ENCODE measurements around the gene TOX2.

The TOX2 gene

DNA sequence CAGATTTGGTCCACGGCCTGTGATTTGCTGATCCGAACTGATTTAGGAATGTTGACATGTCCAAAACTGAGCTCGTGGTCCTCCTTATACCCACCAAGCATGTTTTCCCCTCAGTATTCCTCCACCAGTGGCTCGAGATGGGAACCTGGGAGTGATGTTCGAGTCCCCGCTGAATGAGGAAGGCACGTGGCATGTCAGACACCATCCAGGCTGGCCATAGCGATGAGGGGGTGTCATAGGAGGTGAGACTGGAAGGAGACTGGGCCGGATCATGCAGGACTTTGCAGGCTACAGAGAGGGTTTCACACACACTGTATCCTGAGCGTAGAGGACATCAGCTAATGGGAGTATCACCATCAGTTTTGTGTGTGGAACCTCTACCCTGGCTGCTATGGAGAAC lies 78.2 kb downstream of the TOX2 start:
- Histone ChIP-seq H3K4me3 (ENCODE audit: low read depth in 1 of 2, low read length in 2 of 2) (no peak overlapping the region), H3K36me3 (ENCODE audit: control insufficient read depth in 1 of 2, insufficient read depth in 2 of 2, low read length in 2 of 2) (no peaks in the 10 kb centered on the region), H3K27me3 (ENCODE audit: control insufficient read depth in 1 of 2, insufficient read depth in 2 of 2, low read length in 2 of 2) (no peaks in the 10 kb centered on the region), H3K27ac (ENCODE audit: low read depth, low read length) (no peak overlapping the region), H3K4me1 (ENCODE audit: control insufficient read depth in 1 of 2, insufficient read depth in 2 of 2, low read length in 2 of 2) (peaks cover 0 to 3% of the 10 kb centered on the region in 2 donors), H3K9ac (ENCODE audit: low read depth in 1 of 2, low read length in 2 of 2) (no peak overlapping the region), H3K9me3 (ENCODE audit: control insufficient read depth in 1 of 2, low read length in 2 of 2) (peaks cover 0 to 2% of the 10 kb centered on the region in 2 donors)

DNA sequence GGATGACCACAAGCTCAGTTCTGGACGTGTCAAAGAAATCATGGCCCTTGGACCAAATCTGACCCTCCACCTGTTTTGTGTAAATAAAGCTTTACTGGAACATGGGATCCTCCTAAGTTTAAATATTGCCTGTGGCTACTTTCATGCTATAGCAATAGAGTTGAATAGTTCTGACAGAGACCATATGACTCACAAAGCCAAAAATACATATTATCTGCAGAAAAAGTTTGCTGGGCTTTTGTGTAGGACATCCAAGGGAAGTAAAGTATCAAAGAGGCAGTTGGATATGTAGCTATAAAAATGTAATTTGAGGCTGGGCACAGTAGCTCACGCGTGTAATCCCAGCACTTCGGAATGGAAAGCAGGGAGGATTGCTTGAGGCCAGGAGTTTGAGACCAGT lies 78.9 kb downstream of the TOX2 start:
- H3K27me3 ChIP-seq (ENCODE audit: control insufficient read depth in 1 of 2, insufficient read depth in 2 of 2, low read length in 2 of 2), result no peaks in the 10 kb centered on the region
- H3K4me3 ChIP-seq (ENCODE audit: low read depth in 1 of 2, low read length in 2 of 2), result no peak overlapping the region
- peaks cover 0 to 2% of the 10 kb centered on the region in 2 donors for H3K9me3 ChIP-seq (ENCODE audit: control insufficient read depth in 1 of 2, low read length in 2 of 2)
- no peaks in the 10 kb centered on the region for H3K4me1 ChIP-seq (ENCODE audit: control insufficient read depth in 1 of 2, insufficient read depth in 2 of 2, low read length in 2 of 2)
- H3K36me3 ChIP-seq (ENCODE audit: control insufficient read depth in 1 of 2, insufficient read depth in 2 of 2, low read length in 2 of 2), result no peaks in the 10 kb centered on the region
- H3K9ac ChIP-seq (ENCODE audit: low read depth in 1 of 2, low read length in 2 of 2), result no peak overlapping the region
- no peak overlapping the region for H3K27ac ChIP-seq (ENCODE audit: low read depth, low read length)

DNA sequence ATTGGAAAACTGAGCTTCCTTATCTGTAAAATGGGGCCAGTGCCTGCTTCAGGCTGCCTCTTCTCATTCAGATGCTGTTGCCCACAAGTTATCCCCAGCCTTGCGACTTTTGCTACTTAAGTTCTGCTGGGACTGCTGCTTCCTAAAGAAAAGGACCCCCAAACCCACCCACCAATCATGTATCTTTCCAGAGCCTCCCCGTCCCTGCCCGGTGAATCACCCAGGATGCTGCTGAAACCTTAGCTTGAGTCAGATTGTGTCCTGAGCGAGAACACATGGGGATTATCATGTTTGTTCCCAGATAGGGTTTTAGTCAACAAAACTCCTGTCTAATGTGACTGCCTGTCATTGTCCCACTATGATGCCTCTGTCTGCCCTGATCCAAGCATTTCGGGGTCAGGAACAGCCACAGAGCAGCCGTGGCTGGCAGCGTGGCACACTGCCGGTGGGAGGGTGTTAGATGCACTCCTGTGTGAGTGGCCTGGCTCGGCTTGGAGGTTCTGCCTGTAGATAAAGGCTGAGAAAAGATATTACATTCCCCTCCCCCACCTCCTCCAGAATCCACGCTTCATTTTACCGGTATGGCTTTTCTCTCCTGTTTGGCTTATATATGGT lies 79.9 kb downstream of the TOX2 start:
- Histone ChIP-seq H3K36me3 (ENCODE audit: control insufficient read depth in 1 of 2, insufficient read depth in 2 of 2, low read length in 2 of 2) (no peaks in the 10 kb centered on the region), H3K4me3 (ENCODE audit: low read depth in 1 of 2, low read length in 2 of 2) (no peak overlapping the region), H3K4me1 (ENCODE audit: control insufficient read depth in 1 of 2, insufficient read depth in 2 of 2, low read length in 2 of 2) (no peaks in the 10 kb centered on the region), H3K27ac (ENCODE audit: low read depth, low read length) (no peak overlapping the region), H3K9me3 (ENCODE audit: control insufficient read depth in 1 of 2, low read length in 2 of 2) (peaks cover 0 to 2% of the 10 kb centered on the region in 2 donors), H3K9ac (ENCODE audit: low read depth in 1 of 2, low read length in 2 of 2) (no peak overlapping the region), H3K27me3 (ENCODE audit: control insufficient read depth in 1 of 2, insufficient read depth in 2 of 2, low read length in 2 of 2) (no peaks in the 10 kb centered on the region)

DNA sequence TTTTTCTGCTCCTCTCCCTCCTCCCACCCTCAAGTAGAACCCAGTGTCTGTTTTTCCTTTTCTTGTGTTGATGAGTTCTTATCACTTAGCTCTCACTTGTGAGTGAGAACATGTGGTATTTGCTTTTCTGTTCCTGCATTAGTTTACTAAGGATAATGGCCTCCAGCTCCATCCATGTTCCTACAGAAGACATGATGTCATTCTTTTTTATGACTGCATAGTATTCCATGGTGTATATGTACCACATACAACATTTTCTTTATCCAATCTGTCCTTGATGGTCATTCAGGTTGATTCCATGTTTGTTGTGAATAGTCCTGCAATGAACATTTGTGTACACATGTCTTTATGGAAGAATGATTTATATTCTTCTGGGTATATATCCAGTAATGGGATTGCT lies 81.0 kb downstream of the TOX2 start:
- H3K4me1 ChIP-seq (ENCODE audit: control insufficient read depth in 1 of 2, insufficient read depth in 2 of 2, low read length in 2 of 2), result no peaks in the 10 kb centered on the region

DNA sequence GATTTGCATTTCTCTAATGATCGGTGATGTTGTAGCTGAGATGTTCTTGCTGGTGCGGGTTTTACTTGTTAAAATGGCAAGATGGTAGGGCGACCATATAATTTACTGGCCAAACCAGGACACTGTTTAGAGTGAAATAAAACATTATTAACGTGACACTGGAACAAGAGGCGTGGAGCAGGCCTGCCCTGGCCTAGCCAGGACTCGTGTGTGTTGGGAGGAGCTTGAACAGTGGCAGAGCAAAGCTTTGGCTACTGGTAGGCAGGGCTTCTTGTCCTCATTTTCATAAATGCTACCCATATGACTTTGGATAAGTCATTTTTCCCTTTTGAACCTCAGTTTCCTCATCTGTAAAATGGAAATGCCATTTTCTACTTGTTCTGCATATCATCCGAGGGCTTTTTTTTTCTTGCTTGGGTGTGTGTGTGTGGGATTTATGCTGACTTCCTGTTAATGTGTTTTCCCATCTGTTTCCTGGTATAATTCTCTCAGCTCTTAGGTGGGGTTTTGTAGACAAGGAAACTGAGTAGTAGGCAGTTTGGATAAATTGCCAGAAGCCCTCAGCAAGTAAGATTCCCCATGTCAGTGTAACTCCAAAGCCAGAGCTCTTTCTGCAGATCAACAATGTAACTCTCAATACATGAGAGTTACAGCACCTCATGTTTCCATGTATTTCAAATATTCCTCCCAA lies 81.7 kb downstream of the TOX2 start:
- Histone ChIP-seq H3K4me1 (ENCODE audit: control insufficient read depth in 1 of 2, insufficient read depth in 2 of 2, low read length in 2 of 2) (no peaks in the 10 kb centered on the region), H3K4me3 (ENCODE audit: low read depth in 1 of 2, low read length in 2 of 2) (no peak overlapping the region), H3K9me3 (ENCODE audit: control insufficient read depth in 1 of 2, low read length in 2 of 2) (no peaks in the 10 kb centered on the region), H3K27ac (ENCODE audit: low read depth, low read length) (no peak overlapping the region), H3K9ac (ENCODE audit: low read depth in 1 of 2, low read length in 2 of 2) (no peak overlapping the region), H3K36me3 (ENCODE audit: control insufficient read depth in 1 of 2, insufficient read depth in 2 of 2, low read length in 2 of 2) (no peaks in the 10 kb centered on the region), H3K27me3 (ENCODE audit: control insufficient read depth in 1 of 2, insufficient read depth in 2 of 2, low read length in 2 of 2) (no peaks in the 10 kb centered on the region)

More for the DNA sequence above, 81.0 kb downstream of the TOX2 start:
- Histone ChIP-seq H3K27ac (ENCODE audit: low read depth, low read length) (no peak overlapping the region), H3K27me3 (ENCODE audit: control insufficient read depth in 1 of 2, insufficient read depth in 2 of 2, low read length in 2 of 2) (no peaks in the 10 kb centered on the region), H3K9ac (ENCODE audit: low read depth in 1 of 2, low read length in 2 of 2) (no peak overlapping the region), H3K9me3 (ENCODE audit: control insufficient read depth in 1 of 2, low read length in 2 of 2) (no peaks in the 10 kb centered on the region), H3K4me3 (ENCODE audit: low read depth in 1 of 2, low read length in 2 of 2) (no peak overlapping the region), H3K36me3 (ENCODE audit: control insufficient read depth in 1 of 2, insufficient read depth in 2 of 2, low read length in 2 of 2) (no peaks in the 10 kb centered on the region)

DNA sequence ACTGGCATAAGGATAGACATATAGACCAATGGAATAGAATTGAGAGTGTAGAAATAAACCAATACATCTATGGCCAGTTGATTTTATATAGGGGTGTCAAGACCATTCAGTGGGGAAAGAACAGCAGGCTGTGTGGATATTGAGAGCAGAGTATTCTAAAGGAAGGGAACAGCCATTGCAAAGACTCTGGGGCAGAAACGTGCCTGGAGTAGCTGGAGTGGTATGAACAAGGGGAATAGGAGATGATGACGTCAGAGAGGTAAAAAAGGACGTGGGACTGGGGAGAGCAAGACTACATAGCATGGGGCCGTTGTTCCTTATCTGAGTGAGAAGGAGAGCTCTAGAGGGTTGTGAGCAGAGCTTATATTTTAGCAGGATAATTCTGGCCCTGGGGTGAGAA lies 85.2 kb downstream of the TOX2 start:
- Histone ChIP-seq H3K36me3 (ENCODE audit: control insufficient read depth in 1 of 2, insufficient read depth in 2 of 2, low read length in 2 of 2) (no peaks in the 10 kb centered on the region), H3K27ac (ENCODE audit: low read depth, low read length) (no peak overlapping the region), H3K9me3 (ENCODE audit: control insufficient read depth in 1 of 2, low read length in 2 of 2) (no peaks in the 10 kb centered on the region), H3K4me3 (ENCODE audit: low read depth in 1 of 2, low read length in 2 of 2) (no peak overlapping the region), H3K9ac (ENCODE audit: low read depth in 1 of 2, low read length in 2 of 2) (no peak overlapping the region), H3K4me1 (ENCODE audit: control insufficient read depth in 1 of 2, insufficient read depth in 2 of 2, low read length in 2 of 2) (no peaks in the 10 kb centered on the region), H3K27me3 (ENCODE audit: control insufficient read depth in 1 of 2, insufficient read depth in 2 of 2, low read length in 2 of 2) (no peaks in the 10 kb centered on the region)

DNA sequence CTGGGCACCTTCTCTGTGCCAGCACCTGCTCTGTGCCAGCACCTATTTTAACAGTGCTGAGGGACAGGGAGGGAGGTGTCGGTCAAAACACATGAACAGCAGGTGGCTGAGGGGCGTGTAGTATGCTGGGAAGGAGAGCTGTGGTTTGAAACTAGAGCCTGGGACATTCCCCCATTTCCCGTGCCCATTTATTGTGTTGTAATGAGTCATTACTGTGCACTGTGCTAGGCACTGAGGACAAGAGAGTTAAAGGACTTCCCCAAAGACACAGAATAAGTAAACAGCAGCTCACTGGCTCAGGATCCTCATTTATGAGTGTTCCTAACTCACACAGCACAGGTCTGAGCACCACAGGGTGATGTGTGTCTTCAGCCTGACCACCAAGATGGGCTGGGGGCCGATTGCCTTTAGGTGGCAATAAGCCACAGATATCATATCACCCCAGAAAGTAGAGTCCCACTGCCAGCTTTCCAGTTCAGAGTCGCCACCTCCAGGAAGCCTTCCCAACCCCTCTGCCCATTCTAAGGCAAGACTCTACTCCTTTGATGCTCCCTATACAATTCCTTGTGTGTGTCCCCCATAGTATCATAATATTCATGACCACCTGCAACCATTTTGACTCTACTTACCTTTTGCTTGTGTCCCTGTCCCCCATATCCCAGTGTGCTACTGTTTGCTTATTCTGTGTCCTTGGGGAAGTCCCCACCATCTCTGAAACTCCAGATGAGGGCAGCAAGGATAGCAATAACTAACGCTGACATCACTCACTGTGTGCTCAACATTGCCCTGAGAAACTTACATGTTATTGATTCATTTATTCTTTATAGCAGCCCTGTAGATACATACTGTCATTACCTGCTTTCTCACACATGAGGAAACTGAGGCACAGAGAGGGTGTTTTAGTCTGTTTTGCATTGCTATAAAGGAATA lies 87.3 kb downstream of the TOX2 start:
- no peak overlapping the region for H3K27ac ChIP-seq (ENCODE audit: low read depth, low read length)
- H3K27me3 ChIP-seq (ENCODE audit: control insufficient read depth in 1 of 2, insufficient read depth in 2 of 2, low read length in 2 of 2), result no peaks in the 10 kb centered on the region
- no peaks in the 10 kb centered on the region for H3K9me3 ChIP-seq (ENCODE audit: control insufficient read depth in 1 of 2, low read length in 2 of 2)
- no peak overlapping the region for H3K4me3 ChIP-seq (ENCODE audit: low read depth in 1 of 2, low read length in 2 of 2)
- H3K9ac ChIP-seq (ENCODE audit: low read depth in 1 of 2, low read length in 2 of 2), result no peak overlapping the region
- H3K4me1 ChIP-seq (ENCODE audit: control insufficient read depth in 1 of 2, insufficient read depth in 2 of 2, low read length in 2 of 2), result no peaks in the 10 kb centered on the region
- H3K36me3 ChIP-seq (ENCODE audit: control insufficient read depth in 1 of 2, insufficient read depth in 2 of 2, low read length in 2 of 2), result no peaks in the 10 kb centered on the region

DNA sequence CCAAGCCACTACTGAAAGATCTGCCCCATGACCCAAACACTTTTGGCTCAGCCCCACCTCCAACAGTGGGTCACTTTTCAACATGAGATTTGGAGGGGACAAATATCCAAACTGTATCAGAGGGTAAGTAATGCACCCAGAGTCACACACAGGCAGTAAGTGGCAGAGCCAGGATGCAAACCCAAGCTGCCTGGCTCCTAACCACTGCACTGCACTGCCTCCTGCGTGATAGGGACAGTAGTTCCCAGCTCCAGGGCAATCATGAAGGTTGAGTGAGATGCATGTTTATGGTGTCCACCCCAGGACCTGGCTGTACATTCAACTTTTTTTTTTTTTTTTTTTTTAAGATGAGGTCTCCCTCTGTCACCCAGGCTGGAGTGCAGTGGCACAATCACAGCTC lies 88.2 kb downstream of the TOX2 start:
- H3K4me1 ChIP-seq (ENCODE audit: control insufficient read depth in 1 of 2, insufficient read depth in 2 of 2, low read length in 2 of 2), result no peaks in the 10 kb centered on the region
- H3K36me3 ChIP-seq (ENCODE audit: control insufficient read depth in 1 of 2, insufficient read depth in 2 of 2, low read length in 2 of 2), result no peaks in the 10 kb centered on the region
- no peaks in the 10 kb centered on the region for H3K27me3 ChIP-seq (ENCODE audit: control insufficient read depth in 1 of 2, insufficient read depth in 2 of 2, low read length in 2 of 2)
- H3K9me3 ChIP-seq (ENCODE audit: control insufficient read depth in 1 of 2, low read length in 2 of 2), result no peaks in the 10 kb centered on the region
- no peak overlapping the region for H3K4me3 ChIP-seq (ENCODE audit: low read depth in 1 of 2, low read length in 2 of 2)
- no peak overlapping the region for H3K9ac ChIP-seq (ENCODE audit: low read depth in 1 of 2, low read length in 2 of 2)
- H3K27ac ChIP-seq (ENCODE audit: low read depth, low read length), result no peak overlapping the region

DNA sequence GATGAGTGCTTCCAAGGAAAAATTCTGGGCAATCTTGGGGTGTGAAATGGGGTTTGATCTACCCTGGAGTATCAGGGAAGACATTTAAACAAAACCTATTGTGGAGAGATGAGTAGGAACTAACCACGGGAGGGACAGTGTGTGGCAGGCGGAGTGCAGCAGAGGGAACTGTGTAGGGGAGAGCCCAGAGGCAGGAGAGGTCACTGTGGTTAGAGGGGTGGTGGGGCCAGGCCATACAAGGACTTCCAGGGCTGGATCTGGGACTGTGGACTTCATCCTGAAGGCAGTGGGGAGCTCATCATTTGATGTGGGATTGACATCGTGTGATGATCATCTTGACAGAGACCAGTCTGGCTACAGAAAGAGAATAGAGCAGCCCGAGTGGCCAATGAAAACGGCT lies 89.0 kb downstream of the TOX2 start:
- Histone ChIP-seq H3K9me3 (ENCODE audit: control insufficient read depth in 1 of 2, low read length in 2 of 2) (no peaks in the 10 kb centered on the region), H3K36me3 (ENCODE audit: control insufficient read depth in 1 of 2, insufficient read depth in 2 of 2, low read length in 2 of 2) (no peaks in the 10 kb centered on the region)

DNA sequence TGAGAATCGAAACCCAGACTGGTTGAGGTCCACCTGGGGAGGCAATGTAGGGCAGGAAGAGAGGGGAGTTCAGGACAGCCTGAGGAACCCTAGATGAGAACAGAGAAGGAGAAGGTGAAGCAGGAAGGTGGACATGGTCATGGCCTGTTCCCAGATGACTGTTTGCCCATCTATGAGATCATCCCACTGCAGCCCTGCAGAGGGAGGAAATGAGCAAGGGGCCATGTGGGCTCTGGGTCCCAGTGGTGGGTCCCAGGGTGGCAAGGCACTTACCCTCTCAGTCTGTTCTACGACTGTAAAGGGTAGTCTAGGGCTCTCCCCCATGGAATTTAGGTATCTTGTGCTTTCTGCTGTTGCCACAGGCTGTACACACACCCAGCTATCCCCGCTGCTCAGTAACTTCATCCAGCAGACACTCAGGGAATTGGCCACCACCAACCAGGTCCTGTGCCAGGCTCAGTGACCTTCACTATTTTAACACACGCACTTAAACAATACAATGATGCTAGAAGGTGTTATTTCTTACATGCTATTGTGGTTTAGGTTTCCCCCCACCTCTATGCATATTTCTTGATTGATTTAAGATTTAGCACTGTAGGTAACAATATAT lies 89.8 kb downstream of the TOX2 start:
- Histone ChIP-seq H3K9me3 (ENCODE audit: control insufficient read depth in 1 of 2, low read length in 2 of 2) (no peaks in the 10 kb centered on the region), H3K27ac (ENCODE audit: low read depth, low read length) (no peak overlapping the region), H3K27me3 (ENCODE audit: control insufficient read depth in 1 of 2, insufficient read depth in 2 of 2, low read length in 2 of 2) (no peaks in the 10 kb centered on the region), H3K4me1 (ENCODE audit: control insufficient read depth in 1 of 2, insufficient read depth in 2 of 2, low read length in 2 of 2) (no peaks in the 10 kb centered on the region), H3K36me3 (ENCODE audit: control insufficient read depth in 1 of 2, insufficient read depth in 2 of 2, low read length in 2 of 2) (no peaks in the 10 kb centered on the region), H3K4me3 (ENCODE audit: low read depth in 1 of 2, low read length in 2 of 2) (no peak overlapping the region), H3K9ac (ENCODE audit: low read depth in 1 of 2, low read length in 2 of 2) (no peak overlapping the region)

More for the DNA sequence above, 89.0 kb downstream of the TOX2 start:
- H3K27me3 ChIP-seq (ENCODE audit: control insufficient read depth in 1 of 2, insufficient read depth in 2 of 2, low read length in 2 of 2), result no peaks in the 10 kb centered on the region
- H3K4me1 ChIP-seq (ENCODE audit: control insufficient read depth in 1 of 2, insufficient read depth in 2 of 2, low read length in 2 of 2), result no peaks in the 10 kb centered on the region
- H3K9ac ChIP-seq (ENCODE audit: low read depth in 1 of 2, low read length in 2 of 2), result no peak overlapping the region
- H3K4me3 ChIP-seq (ENCODE audit: low read depth in 1 of 2, low read length in 2 of 2), result no peak overlapping the region
- no peak overlapping the region for H3K27ac ChIP-seq (ENCODE audit: low read depth, low read length)

Measured in duodenal mucosa (tissue), 2 donors.